Inflammatory macrophage treated with lipopolysaccharide for 1 hour (primary cell): ENCODE results near the gene FAM114A1.

Experiments
- DNase-seq, 2 donors: peaks; one replicate each; pipeline ENCODE4 v3.0.0-alpha.2; 2020 to 2022

The FAM114A1 gene

DNA sequence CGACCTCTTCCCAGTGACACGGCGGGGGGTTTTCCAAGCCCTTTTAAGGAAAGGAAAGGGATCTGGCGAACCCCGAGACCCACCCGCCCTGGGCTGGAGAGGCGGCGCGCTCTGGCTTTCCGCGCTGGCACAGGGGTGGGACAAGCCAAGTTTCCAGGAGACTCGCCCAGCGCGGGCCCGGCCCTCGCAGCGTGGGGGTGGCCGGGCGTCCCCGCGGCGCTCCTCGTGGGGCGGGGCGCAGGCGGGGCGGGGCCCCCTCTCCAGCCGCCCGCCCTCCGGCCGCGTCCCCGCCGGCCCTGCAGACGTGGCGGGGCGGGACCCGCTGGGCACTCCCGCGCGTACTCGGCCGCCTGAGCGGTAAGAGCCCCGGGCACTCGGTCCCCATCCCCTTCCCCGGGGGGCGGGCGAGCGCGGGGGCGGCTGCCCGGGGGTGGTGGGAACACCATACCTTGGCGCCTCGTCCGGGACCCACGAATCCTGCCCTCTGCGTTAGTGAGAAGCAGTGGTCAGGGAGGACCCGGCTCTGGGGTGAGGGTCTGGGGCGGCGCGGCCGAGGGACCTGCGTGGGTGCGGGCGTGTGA is at the start of gene FAM114A1:
TSS of gene FAM114A1 (plus strand) at position 329 of the 581 bp plus-strand sequence. CDS start 10,273 bp downstream, outside the sequence.
- peak; percentile 78 to 80 for DNase-seq

DNA sequence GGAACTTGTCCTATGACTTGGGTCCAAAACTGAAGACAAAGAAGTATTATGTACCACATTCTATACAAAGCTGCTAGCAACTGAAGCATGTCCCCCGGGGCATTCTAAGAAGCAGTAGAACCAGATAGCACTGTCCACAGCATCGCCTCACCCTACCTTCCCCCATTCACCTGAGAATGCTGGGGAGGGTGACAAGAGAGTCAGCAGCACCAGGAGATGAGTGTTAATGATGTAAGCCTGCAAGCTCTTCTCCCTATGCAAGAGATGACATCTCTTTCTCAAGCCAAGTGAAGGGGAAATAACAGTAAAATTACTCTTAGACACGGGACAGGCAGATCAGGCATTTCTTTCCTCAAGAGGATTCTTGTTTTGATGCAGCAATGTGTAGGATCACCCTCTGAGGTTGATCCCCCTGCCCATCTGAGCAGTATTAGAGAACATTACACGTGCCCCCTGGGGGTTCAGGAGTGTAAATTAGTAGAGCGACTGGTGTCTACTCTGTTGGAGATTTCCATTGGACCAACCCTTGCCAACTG is 49.1 kb upstream of the FAM114A1 start:
- DNase-seq: peak; percentile 63 to 91

DNA sequence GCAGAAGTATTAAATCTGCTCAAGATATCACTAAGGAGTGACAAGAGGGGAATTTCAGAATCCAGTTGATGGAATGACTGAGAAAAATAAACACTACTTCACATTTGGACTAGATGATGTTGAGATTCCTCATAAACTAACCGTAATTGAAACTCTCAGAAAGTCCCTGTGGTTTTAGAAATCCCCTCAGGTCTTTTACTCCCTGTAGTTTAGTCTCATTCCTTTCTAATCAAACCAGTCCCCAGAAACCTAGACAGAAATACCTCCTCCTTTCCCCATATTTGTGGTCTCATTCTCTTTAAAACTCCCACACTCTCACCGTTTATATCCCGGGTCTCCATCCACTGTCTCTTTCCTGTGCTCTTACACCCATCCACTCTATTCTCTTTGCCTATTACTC is 48.0 kb upstream of the FAM114A1 start:
- DNase-seq: peak; percentile 32 to 53

- DNase-seq: no peak
Observed at GRCh38 chr4:38820329-38821061, 47.1 kb upstream of the FAM114A1 start.

GRCh38 chr4:38821739-38822138 is 45.9 kb upstream of the FAM114A1 start:
- no peak for DNase-seq

DNA sequence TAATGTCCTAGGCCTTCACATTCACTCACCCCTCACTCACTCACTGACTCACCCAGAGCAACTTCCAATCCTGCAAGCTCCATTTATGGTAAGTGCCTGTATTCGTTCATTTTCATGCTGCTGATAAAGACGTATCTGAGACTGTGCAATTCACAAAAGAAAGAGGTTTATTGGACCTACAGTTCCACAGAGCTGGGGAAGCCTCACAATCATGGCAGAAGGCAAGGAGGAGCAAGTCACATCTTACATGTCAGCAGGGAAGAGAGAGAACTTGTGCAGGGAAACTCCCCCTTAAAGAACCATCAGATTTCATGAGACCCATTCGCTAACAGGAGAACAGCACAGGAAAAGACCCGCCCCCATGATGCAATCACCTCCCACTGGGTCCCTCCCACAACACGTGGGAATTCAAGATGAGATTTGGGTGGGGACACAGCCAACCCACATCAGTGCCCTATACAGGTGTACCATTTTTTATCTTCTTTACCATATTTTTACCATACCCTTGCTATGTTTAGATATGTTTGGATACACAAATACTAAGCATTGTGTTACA is 44.8 kb upstream of the FAM114A1 start:
- no peak for DNase-seq

GRCh38 chr4:38823766-38824165 is 43.8 kb upstream of the FAM114A1 start:
- no peak for DNase-seq

- no peak for DNase-seq
Observed at GRCh38 chr4:38829237-38829636, 38.4 kb upstream of the FAM114A1 start.

DNA sequence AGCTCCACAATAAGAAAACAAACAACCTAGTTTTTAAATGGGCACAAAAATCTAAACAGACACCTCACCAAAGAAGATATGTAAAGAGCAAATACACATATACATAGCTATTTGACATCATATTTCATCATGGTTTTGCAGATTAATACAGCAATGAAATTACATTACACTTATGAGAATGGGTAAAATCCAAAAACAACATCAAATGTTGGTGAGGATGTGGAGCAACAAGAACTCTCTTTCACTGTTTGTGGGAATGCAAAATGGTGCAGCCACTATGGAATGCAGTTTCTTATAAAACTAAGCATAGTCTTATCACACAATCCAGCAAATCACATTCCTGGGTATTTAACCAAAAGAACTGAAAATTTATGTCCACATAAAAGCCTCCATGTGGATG is 36.0 kb upstream of the FAM114A1 start:
- DNase-seq: no peak

GRCh38 chr4:38832206-38832605 is 35.4 kb upstream of the FAM114A1 start:
- DNase-seq: no peak

- DNase-seq: no peak
Observed at GRCh38 chr4:38832624-38833528, 34.7 kb upstream of the FAM114A1 start.

GRCh38 chr4:38834570-38834969 is 33.0 kb upstream of the FAM114A1 start:
- DNase-seq: no peak

GRCh38 chr4:38837334-38837733 is 30.3 kb upstream of the FAM114A1 start:
- no peak for DNase-seq

GRCh38 chr4:38837849-38838248 is 29.8 kb upstream of the FAM114A1 start:
- DNase-seq: no peak

GRCh38 chr4:38842994-38843393 is 24.6 kb upstream of the FAM114A1 start:
- DNase-seq: no peak

- no peak for DNase-seq
Observed at GRCh38 chr4:38846015-38846414, 21.6 kb upstream of the FAM114A1 start.

DNA sequence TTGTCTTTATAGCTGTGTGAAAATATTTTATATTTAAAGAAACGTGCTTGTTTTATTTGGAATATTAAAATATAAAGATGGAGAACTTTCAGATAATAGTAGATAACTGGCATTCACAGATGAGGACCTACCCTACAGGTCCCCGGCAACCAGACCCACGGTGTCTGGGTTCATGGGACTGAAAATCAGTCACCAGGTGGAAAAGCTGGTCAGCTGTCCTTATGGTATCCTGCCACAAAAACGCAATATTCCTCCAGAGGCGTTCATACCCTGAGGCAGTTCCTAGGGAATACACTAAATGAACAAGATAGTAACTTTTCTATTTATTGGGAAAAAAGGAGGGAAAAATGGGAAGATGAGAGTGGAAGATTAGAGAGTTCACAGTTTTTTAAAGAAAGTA is 12.1 kb upstream of the FAM114A1 start:
- DNase-seq: no peak

DNA sequence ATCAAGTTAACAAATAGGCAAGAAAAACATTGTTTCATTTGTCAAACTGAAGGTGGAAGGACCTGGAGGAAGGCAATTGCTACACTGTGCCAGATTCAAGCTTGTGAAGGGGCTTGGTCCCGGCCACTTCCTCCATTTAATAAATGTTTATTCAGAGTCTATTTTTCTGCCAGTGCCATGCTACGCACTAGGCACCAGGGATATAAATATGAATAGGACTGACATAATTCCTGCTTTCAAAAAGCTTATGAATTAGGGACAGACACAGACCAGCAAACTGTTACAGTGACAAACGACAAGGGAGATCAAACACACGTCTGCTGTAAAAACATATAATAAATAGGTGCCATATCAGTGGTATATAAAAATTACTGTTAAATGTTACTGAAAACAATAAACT is 11.6 kb upstream of the FAM114A1 start:
- peak; percentile 47 to 51 for DNase-seq

GRCh38 chr4:38856524-38857337 is 10.9 kb upstream of the FAM114A1 start, which contains the start of gene TLR6:
TSS of gene TLR6 (minus strand) at chr4:38856817. CDS start at chr4:38829473, 27,344 bp downstream.
- peak; percentile 63 to 88 for DNase-seq

- DNase-seq: peak; percentile 84 to 93
Observed at GRCh38 chr4:38857354-38858096, 10.1 kb upstream of the FAM114A1 start.

GRCh38 chr4:38858097-38858420 is 9.5 kb upstream of the FAM114A1 start:
- no peak for DNase-seq
